AG08396 (cell line): Measurements from ENCODE around the gene ZPBP.

Experiments used
- DNase-seq: peaks from one replicate; pipeline ENCODE4 v3.0.0; 2012; ENCODE audit warnings: low spot score, mixed read lengths

ZPBP gene, protein sequence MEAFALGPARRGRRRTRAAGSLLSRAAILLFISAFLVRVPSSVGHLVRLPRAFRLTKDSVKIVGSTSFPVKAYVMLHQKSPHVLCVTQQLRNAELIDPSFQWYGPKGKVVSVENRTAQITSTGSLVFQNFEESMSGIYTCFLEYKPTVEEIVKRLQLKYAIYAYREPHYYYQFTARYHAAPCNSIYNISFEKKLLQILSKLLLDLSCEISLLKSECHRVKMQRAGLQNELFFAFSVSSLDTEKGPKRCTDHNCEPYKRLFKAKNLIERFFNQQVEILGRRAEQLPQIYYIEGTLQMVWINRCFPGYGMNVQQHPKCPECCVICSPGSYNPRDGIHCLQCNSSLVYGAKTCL

DNA sequence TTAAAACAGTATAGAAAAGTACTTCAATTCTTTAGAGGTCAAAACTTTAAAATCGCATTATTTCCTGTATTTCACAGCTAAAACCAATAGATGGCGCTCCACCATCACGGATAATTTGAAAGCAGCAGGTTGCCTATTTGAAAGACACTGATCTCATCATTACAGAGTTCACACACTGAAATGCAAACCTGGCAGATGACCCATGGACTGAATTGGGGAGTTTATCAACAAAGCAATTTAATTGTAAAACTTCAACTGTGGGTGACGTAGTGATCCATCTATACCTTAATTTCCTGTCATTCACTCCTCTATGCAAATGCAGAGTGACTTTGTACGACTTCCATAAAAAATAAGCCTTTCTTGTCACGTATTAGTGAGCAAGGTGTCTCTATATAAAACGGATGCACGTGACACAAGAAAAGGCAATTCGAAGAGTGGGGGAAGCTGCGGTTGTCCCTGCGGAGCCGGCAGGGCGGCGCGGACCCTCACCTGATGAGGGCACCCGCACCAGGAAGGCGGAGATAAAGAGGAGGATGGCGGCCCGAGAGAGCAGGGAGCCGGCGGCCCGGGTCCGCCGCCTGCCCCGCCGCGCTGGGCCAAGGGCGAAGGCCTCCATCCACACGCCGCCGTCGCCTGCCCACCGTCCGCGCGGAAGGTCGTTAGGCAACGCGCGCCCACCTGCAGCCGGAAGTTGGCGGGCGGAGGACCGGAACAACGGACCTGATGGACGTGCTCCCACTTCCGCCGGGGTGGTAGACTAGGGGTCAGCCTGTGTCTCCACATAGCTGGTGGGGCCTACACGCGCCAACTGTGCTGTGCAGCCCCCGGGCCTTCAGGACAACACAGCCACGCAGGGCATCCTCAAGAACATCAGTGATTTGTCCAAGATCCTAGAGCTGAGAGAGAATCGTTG lies at the start of gene ZPBP:
TSS of gene ZPBP (minus strand) at position 668 of the 913 bp plus-strand sequence. CDS start at position 616, 52 bp downstream.
- peak; percentile 30 for DNase-seq

DNA sequence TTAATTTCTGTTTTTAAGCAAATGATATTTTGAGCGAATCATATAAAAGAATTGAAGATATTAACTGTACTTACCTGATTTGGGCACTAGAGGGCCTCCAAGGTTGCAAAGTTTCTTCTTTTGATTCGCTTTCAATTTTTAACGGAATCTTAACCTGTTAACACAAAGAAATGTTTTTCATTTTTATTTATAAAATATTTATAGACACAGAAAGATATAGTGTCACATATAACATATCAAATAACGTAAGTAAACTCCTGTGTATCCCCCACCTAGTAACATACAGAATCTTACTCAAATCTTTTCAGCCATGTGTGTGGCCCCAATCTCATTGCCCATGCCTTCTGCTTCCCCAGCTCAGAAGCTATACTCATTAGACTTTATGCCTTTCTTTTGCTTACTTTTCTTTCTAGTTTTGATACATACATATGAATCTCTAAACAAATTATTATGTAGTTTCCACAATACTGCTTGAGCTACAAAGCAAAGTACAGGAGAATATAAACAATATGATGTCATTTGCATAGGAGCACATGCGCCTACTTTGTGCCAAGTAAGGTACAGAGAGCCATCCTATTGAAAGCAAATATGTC lies 49.5 kb upstream of the ZPBP start:
- DNase-seq: no peak

DNA sequence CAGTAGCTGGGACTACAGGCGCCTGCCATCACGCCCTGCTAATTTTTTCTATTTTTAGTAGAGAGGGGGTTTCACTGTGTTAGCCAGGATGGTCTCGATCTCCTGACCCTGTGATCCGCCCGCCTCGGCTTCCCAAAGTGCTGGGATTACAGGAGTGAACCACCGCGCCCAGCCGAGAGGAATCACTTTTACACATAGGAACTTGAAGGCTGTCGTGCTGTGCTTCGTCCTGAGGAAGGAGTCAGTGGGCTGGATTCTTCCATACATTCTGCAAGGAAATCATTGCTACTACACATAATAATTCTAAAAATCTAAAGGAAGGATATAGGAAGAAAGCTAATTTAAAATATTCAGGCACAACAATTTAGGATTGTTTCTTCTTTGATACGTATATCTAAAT lies 48.8 kb upstream of the ZPBP start:
- DNase-seq: no peak

DNA sequence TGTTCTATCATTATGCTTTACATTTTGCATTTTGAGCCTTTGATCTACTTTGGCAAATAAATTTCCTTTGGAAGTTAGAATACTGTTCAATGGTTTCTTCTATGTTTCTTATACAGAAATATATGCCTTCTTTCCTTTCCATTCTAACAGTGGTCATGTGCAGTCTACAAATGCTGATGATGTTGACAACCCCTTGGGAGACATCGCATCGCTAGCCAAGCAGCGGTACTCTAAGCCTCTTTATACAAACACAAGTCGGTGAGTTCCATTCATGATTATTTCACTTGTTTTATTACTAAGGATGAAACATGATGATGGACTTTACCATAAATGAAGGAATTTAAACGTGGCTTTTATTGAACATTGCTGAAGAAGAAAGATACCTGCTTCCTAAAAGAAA lies 48.1 kb upstream of the ZPBP start:
- no peak for DNase-seq

DNA sequence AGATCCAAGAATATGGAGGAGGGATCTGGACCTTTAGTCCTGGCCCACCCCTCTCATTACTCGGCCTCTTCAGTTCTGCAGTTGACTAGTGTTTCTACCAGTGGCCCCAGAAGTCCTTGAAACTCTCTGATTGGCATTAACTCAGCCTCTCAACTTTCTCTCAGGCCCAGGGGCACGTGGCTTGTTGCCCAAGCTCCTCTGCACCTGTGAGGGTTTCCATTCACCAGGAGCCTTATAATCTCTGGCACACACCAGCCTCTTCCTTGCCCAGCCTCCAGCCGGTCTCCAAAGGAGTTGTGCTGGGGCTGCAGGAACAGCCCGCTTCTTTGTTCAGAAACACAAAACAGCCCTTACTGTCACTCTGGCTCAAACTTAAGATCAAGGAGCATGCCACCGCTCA lies 47.6 kb upstream of the ZPBP start:
- DNase-seq: no peak

DNA sequence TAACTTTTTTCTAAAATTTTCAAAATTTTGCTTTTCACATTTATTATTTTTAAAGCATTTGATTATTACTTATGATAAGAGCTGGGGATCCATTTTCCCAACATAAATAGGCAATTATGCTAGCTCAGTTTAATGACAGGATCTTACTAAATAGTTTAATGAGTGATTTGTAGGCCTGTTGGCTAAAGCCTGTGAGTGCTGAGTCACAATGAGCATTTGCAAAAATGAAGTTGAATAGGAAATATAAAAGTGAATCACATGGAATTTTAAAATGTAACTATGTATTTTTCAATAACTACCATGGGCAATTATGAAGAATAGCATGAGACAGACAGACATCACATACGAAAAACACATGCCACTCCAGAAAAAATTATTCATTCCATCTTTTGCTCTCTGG lies 45.1 kb upstream of the ZPBP start:
- no peak for DNase-seq

DNA sequence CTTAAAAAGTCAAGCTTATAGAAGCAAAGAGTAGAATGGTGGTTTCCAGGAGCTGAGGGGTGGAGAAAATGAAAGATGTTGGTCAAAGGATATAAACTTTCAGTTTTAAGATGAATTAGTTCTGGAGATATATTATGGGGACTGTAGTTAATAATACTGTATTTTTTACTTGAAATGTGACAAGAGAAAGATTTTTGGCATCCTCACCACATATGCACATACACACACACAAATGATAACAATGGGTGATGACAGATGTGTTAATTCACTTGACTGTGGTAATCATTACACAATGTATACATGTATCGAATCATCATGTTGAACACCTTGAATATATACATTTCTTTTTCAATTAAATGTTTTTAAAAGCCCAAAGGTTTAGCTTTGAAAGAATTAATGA lies 32.7 kb upstream of the ZPBP start:
- no peak for DNase-seq

DNA sequence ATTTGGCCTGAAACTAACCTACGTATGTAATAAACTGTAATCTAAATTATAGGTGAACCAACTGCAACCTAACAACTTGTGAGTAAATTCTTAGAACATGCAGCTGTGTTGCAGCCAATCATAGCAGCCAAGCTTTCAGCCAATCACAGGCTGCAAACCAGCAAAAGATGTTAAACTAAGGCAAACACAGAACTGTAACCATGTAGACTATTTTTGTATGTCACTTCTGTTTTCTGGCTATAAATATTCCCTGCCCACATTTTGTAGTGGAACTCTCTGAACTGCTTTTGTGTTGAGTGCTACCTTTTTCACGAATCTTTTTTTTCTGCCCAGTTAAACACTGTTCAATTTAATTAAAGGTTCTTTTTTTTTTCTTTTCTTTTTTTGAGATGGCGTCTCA lies 28.2 kb upstream of the ZPBP start:
- DNase-seq: no peak

DNA sequence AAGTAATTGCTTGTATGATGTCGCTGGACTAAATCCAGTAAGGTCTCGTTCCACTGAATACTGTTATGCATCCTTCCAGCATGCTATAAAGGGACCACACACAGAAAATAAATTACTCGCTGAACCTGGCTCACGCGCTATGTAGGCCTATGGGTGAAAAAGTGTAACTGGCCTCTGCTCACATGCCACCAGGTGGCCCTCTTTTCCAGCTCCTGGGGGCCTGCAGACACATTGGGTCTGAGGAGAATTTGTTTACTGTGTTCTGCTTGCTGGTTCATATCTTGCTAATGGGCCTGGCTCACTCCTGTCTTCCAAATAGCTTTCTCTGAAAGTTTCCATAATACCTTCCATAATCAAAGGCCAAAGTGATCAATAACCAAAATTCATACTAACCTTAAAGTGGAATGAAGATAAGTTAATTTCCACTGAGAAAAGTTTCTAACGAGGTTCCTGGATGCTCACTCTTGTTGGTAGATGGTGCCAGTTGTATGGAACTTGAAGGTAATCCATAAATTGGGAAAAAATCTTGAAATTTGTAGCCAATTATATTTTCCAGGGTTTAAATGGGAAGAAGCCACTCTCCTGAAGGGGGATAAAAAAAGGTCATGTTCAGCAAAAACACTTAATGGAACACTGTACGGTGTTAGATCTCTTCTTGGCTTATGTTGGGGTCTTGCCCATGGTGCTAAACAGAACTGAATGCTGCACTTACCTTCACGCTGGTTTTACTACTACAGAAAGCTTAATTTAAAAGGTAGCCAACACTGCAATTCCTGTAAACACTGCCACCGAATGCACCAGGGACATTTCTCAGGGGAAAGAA lies 27.0 kb upstream of the ZPBP start:
- no peak for DNase-seq

DNA sequence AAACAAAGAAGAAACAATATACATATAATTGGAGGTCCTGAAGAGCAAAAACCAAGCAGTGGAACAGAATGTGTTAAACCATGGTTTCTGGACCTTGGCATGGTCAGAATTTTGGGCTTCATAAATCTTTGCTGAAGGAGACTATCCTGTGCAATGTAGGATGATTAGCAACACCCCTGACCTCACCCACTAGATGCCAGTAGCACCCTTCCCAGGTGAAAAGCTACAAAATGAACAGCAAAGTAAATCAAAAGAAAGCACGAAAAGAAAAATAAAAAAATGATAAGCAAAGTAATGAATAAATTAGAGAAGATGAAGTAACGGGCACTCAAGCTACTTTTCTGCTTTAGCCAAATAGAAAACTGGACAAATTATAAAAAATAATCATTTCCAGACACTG lies 19.2 kb upstream of the ZPBP start:
- no peak for DNase-seq

DNA sequence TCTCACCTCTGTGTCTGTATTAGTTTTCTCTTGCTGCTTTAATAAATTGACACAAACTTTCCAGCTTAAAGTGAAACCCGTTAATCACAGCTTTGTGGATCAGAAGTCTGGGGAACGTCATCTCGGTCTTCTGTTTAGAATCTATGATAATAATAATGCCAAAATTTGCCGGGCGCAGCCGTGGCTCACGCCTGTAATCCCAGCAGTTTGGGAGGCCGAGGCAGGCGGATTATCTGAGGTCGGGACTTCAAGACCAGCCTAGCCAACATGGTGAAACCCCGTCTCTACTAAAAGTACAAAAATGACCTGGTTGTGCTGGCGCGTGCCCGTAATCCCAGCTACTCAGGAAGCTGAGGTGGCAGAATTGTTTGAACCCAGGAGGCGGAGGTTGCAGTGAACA lies 8.8 kb upstream of the ZPBP start:
- DNase-seq: no peak

DNA sequence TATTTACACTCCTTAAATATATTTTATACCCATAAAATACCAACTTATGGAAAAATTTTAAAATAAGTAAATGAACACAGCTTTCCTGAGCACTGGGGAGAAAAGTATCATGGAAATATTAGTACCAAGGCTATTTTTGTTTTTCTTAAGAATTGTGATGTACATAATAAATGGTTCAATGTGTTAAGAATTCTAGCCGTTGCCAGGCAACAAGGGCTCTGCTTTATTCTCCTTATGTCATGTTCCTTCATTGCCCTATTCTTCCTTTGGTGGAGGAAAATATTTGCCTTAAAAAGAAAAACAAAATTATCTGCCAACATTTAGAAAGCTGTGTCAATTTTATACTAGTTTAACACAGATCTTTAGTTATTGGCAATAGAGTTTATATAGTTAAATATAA lies 2.6 kb upstream of the ZPBP start:
- DNase-seq: no peak

DNA sequence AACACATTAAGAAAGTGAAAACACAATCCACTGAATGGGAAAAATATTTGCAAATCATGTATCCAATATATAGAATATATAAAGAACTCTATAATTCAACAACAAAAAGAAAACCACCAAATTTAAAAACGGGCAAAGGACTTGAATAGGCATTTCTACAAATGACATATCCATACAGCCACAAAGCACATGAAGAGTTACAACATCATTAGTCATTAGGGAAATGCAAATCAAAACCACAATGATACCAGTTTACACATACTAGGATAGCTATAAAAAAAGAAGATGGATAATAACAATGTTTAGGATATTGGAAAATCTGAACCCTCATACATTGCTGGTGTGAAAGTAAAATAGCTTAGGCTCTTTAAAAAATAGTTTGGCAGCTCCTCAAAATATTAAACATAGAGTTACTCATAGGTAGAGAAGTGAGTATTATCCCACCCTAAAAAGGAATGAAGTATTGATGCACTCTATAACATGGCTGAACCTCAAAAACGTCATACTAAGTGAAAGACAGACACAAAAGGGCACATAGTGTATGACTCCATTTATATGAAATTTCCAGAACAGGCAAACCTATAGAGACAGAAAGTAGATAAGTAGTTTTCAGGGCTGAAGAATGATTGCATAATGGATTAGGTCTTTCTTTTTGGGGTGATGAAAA lies 4.5 kb downstream of the ZPBP start:
- DNase-seq: no peak

DNA sequence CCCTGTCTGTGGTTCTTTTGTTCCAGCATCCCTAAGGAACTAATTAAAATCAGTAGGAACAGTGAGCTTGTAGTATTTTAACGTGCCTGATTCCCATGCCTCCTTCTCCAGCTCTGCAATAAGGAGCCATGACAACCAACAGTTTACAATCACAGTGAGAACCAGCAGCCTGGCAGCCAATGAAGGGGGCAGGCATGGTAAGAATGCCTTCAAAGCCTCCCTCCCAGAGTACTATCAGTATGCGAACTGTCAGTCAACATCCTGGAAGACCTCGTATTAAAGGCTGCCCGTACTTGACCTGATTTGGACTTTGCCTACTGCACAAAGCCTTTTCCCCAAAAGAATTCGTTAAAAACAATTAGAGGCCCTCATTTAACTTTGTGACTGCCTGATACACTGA lies 7.7 kb downstream of the ZPBP start:
- no peak for DNase-seq

DNA sequence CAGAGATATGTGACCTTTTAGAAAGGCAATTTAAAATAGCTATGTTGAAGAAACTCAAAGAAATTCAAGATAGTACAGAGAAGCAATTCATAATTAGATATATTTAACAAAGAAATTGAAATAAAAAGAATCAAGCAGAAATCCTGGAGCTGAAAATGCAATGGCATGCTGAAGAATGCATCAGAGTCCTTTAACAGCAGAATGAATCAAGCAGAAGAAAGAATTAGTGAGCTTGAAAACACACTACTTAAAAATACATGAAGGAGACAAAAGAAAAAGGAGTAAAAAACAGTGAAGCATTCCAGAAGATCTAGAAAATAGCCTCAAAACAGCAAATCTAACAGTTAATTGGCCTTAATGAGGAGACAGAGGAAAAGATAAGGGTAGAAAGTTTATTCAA lies 20.0 kb downstream of the ZPBP start:
- DNase-seq: no peak

DNA sequence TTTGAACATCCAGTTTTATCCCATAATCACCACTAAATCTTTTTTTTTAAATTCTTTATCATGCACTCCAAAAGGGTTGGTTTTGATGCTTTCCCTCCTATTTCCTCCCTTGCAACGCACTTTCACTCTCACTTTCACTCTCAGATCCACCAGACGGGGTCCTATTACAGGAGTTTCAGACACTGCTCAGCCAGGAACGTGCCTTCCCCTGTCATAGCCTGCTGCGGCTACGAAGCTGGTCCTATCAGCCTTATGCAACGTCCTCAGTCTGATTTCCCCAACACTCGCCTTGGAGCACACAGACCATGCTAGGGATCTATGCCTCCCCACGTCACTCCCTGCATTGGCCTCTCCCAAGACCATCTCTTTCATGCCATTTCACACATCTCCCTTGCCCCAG lies 23.4 kb downstream of the ZPBP start:
- DNase-seq: no peak

DNA sequence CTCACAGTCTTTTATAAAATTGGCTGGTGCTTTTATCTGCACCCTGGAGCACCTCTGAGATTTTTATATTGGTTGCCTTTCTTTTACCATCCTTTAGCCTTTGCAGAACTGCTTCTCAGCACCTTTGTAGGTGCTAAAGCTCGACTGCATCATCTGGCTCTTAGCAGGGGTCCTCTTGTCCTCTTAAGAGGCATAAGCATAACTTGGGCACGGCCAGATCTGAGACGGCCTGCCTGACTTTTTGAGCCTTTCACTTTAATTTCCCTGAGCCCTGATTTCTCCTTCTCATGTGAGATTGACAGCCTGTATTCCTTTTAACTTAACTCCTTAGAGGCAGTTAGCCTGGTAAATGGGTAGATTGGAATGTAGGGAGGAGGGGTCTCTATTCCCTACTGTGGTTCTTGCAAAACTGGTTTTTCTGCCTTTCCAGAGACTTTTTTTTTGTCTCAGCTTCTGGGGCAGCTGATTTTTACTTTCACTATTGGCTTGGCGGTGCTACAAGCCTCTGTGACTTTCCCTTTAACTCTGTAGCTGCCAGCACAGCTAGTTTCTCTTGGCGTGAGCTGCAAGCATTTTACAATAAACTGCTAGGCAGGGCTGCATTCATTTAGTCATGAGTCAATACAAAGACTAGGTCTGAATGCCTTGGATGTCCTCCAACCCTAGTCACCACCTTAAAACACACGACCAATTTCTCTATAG lies 24.0 kb downstream of the ZPBP start:
- no peak for DNase-seq

DNA sequence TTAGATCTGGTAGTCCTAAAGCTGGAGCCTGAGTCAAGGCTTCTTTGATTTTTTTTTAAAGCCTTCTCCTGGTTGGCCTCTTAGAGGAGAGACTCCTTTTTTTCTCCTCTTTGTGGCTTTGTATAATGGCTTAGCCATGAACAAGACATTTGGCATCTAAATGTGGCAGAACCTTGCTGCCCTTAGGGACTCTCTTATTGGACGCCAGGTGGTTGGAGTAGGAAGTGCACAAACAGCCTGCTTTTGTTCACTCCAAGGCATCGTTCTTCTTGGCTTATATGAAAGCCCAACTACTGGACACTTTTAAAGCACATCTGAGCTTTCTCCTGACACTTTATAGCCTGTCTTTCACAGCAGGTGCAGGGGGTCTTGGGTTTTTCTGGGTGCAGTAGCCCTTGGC lies 25.0 kb downstream of the ZPBP start:
- DNase-seq: no peak

DNA sequence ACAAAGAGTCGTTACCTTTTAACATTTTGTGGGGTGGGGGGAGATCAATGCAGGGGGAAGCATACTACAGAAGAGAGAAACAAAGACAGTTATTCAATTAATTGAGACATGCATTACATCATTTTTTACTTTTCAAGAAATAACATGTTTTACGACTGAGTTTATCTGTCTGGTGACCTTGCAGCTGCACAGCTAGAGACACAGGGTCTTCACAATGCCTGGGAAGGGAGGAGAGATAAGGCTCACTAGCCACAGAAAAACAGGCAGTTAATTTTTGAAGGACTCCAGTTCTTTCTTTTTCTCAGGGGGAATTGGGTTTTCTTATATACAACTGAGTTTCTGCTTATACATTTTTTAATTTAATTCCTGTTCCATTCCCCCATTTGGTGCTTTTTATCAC lies 30.1 kb downstream of the ZPBP start:
- no peak for DNase-seq

DNA sequence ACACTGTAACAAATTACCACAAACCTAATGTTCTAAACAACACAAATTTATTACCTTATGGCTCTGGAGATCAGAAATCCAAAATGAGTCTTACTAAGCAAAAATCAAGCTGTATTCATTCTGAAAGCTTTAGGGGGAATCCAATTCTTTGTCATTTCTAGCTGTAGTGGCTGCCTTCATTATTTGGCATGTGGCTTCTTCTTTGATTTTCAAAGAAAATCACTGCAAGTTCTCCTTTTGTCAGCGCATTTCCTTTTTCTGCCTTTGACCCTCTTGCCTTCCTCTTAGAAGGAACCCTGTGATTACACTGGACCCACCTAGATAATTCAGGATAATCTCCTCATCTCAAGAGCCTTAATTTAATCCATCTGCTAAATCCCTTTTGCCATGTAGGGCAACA lies 36.9 kb downstream of the ZPBP start:
- no peak for DNase-seq

DNA sequence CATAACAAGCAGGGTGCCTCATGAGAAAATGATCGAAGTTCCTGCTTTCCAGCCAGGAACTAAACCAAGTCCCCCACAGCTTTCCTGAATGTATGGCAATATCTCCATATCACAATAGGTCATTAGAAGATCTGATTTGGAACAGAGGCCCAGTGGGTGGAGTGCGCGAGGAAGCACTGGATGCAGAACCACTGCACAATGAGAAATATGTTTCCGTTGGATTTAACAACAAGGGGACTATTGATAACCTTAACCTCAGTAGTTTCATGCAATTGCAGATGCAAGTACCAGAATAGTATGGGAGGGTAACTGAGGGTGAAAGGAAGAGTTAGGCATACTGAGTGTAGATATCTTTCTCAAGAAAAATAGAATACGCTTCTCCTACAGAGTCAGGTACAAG lies 45.3 kb downstream of the ZPBP start:
- DNase-seq: no peak
